ENCODE results near the gene GRIK2. TPM values are rescaled to one million over a fixed set of nuclear protein-coding genes. Genes with fewer than 3 reads are reported as not detected.

Gene GRIK2
- total RNA-seq, 1 experiment from 2014 or later, result 0.70 TPM

GRCh38 chr6:102051001-102051400 lies 657.5 kb downstream of the GRIK2 start:
- Histone ChIP-seq H3K9me3 (ENCODE audit: control insufficient read depth, low read depth, low read length) (no peaks in the 10 kb centered on the region), H4K20me1 (ENCODE audit: control insufficient read depth, insufficient read depth, insufficient read length) (no peaks in the 10 kb centered on the region), H3K23me2 (ENCODE audit: insufficient read length, low read depth, low read length, poor library complexity, severe bottlenecking) (no peaks in the 10 kb centered on the region), H2AFZ (ENCODE audit: low read length) (no peak overlapping the region), H3K23ac (ENCODE audit: insufficient read length, low read depth, low read length) (no peak overlapping the region), H4K8ac (replicated peaks; ENCODE audit: insufficient read length, low read depth, low read length) (no peak overlapping the region), H3K79me2 (ENCODE audit: insufficient read depth, low read length) (no peaks in the 10 kb centered on the region), H2AK5ac (ENCODE audit: insufficient read length, low read length) (no peak overlapping the region), H3K18ac (ENCODE audit: insufficient read length, low read depth, low read length) (no peak overlapping the region), H3K4ac (ENCODE audit: low read depth, low read length) (no peak overlapping the region), H3K4me2 (ENCODE audit: insufficient read depth, insufficient read length, low read length) (no peak overlapping the region), H3K27ac (ENCODE audit: insufficient read length, low read depth, low read length) (no peak overlapping the region), H2BK5ac (ENCODE audit: insufficient read length, low read length) (no peak overlapping the region), H2BK120ac (ENCODE audit: low read depth, low read length, poor library complexity, severe bottlenecking) (no peak overlapping the region), H3K27me3 (ENCODE audit: insufficient read depth, low read length) (no peaks in the 10 kb centered on the region), H4K5ac (ENCODE audit: insufficient read length, low read depth, low read length) (no peak overlapping the region), H4K91ac (ENCODE audit: insufficient read length, low read depth, low read length) (no peak overlapping the region), H3K9ac (ENCODE audit: extremely low read depth, insufficient read length, low read length) (no peak overlapping the region), H2BK15ac (ENCODE audit: low read depth, low read length) (no peak overlapping the region), H3K14ac (ENCODE audit: insufficient read depth, low read length) (no peak overlapping the region), H3T11ph (ENCODE audit: low read length) (no peak overlapping the region), H2BK20ac (ENCODE audit: low read depth, low read length, poor library complexity, severe bottlenecking) (no peak overlapping the region), H2BK12ac (ENCODE audit: insufficient read length, low read depth, low read length) (no peak overlapping the region), H3K56ac (ENCODE audit: insufficient read length, low read depth, low read length) (no peak overlapping the region), H3K79me1 (ENCODE audit: insufficient read depth, low read depth, low read length, poor library complexity, severe bottlenecking) (no peaks in the 10 kb centered on the region), H3K4me1 (ENCODE audit: insufficient read depth, low read length) (peaks cover 2% of the 10 kb centered on the region; the same call in 1 of the 2 replicates)
- no peaks in the 10 kb centered on the region for H3K27me3 Mint-ChIP-seq (ENCODE audit: low read depth)
- TF ChIP-seq, protein P1, sequence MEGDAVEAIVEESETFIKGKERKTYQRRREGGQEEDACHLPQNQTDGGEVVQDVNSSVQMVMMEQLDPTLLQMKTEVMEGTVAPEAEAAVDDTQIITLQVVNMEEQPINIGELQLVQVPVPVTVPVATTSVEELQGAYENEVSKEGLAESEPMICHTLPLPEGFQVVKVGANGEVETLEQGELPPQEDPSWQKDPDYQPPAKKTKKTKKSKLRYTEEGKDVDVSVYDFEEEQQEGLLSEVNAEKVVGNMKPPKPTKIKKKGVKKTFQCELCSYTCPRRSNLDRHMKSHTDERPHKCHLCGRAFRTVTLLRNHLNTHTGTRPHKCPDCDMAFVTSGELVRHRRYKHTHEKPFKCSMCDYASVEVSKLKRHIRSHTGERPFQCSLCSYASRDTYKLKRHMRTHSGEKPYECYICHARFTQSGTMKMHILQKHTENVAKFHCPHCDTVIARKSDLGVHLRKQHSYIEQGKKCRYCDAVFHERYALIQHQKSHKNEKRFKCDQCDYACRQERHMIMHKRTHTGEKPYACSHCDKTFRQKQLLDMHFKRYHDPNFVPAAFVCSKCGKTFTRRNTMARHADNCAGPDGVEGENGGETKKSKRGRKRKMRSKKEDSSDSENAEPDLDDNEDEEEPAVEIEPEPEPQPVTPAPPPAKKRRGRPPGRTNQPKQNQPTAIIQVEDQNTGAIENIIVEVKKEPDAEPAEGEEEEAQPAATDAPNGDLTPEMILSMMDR (conservative IDR thresholded peaks at IDR 0.05), result no peak
- DNase-seq, result no peak
- H3K9me3 Mint-ChIP-seq, result no peaks in the 10 kb centered on the region
- H3K4me3 Mint-ChIP-seq, result no peak overlapping the region
- no peaks in the 10 kb centered on the region for H3K36me3 Mint-ChIP-seq (ENCODE audit: insufficient read depth in 1 of 3, low read depth in 3 of 3)
- WGBS (ENCODE audit: extremely low coverage, insufficient read length, low lambda C conversion rate), result no CpG with 5 or more reads among the region's 1 CpG
- no peak overlapping the region for H3K27ac Mint-ChIP-seq
- H3K4me1 Mint-ChIP-seq, result peaks cover 0 to 3% of the 10 kb centered on the region in 2 experiments; a peak in 1 of 4 replicates

Data from H9 (cell line).